Gastroesophageal sphincter (tissue), 3 donors: Measurements from ENCODE around the gene SLC2A13.
"Not testable (repeated sequence)": the region's sequence is repeated elsewhere in the genome, so short reads cannot be mapped to it uniquely, and the experiment has no call there.

ENCODE experiments used
- EP300 ChIP-seq: sonication (generic); formaldehyde crosslinking; IDR thresholded peaks from one replicate; pipeline ENCODE4 v1.6.1; 2017; ENCODE audit warnings: antibody characterized with exemption, mild to moderate bottlenecking
- POLR2A ChIP-seq, 2 donors: fragments of 450-650 bp; IDR thresholded peaks; one replicate each; pipeline ENCODE4 v1.6.1; 2017; ENCODE audit warnings: antibody characterized with exemption in 2 of 2, mild to moderate bottlenecking in 2 of 2, moderate library complexity in 1 of 2
- POLR2AphosphoS5 ChIP-seq: sonication (generic); formaldehyde crosslinking; IDR thresholded peaks from one replicate; pipeline ENCODE4 v1.6.1; 2017; ENCODE audit warnings: antibody characterized with exemption
- TF ChIP-seq, protein P1 (sequence below), 4 experiments: fragments of 200-600 bp in 2 of 4; fragments of 450-650 bp in 2 of 4; sonication (generic) in 1 of 4; IDR thresholded peaks; one replicate each; pipeline ENCODE4 v1.5.1; 2017 to 2019; ENCODE audit warnings: antibody characterized with exemption in 4 of 4, mild to moderate bottlenecking in 2 of 4, moderate library complexity in 2 of 4

DNA sequence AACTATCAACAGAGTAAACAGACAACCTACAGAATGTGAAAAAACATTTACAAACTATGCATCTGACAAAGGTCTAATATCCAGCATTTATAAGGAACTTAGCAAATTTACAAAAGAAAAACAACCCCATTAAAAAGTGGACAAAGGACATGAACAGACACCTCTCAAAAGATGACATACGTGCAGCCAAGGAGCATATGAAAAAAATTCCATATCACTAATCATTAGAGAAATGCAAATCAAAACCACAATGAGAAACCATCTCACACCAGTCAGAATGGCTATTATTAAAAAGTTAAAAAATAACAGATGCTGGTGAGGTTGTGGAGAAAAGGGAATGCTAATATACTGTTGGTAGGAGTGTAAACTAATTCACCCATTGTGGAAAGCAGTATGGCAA, 257.7 kb downstream of the SLC2A13 start:
- not testable (repeated sequence) for TF ChIP-seq EP300; POLR2A (IDR thresholded peaks at IDR 0.05); POLR2AphosphoS5
- TF ChIP-seq, protein P1, sequence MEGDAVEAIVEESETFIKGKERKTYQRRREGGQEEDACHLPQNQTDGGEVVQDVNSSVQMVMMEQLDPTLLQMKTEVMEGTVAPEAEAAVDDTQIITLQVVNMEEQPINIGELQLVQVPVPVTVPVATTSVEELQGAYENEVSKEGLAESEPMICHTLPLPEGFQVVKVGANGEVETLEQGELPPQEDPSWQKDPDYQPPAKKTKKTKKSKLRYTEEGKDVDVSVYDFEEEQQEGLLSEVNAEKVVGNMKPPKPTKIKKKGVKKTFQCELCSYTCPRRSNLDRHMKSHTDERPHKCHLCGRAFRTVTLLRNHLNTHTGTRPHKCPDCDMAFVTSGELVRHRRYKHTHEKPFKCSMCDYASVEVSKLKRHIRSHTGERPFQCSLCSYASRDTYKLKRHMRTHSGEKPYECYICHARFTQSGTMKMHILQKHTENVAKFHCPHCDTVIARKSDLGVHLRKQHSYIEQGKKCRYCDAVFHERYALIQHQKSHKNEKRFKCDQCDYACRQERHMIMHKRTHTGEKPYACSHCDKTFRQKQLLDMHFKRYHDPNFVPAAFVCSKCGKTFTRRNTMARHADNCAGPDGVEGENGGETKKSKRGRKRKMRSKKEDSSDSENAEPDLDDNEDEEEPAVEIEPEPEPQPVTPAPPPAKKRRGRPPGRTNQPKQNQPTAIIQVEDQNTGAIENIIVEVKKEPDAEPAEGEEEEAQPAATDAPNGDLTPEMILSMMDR (IDR thresholded peaks at IDR 0.05) = not testable (repeated sequence)
